ENCODE data around the gene ARHGAP44. TPM values are rescaled to one million over a fixed set of nuclear protein-coding genes. Genes with fewer than 3 reads are reported as not detected.

ARHGAP44 gene
- total and polyA plus RNA-seq, 2 of the 8 experiments (the other 6 are each of a cell fraction or from before 2014, with no cell fraction given), result 6.2 to 22.2 TPM

- no peak overlapping the region for H2BK20ac ChIP-seq (ENCODE audit: low read length)
- POLR2A ChIA-PET (ENCODE audit: partially characterized antibody), result no interaction called here
- H2BK15ac ChIP-seq (ENCODE audit: low read length), result no peak overlapping the region
Measured at GRCh38 chr17:12867726-12868125, 78.4 kb downstream of the ARHGAP44 start.

More at GRCh38 chr17:12867726-12868125, 78.4 kb downstream of the ARHGAP44 start:
- H3K56ac ChIP-seq (replicated peaks; ENCODE audit: insufficient read length, low read depth, low read length), result no peak overlapping the region
- no peaks in the 10 kb centered on the region for H3K79me1 ChIP-seq (ENCODE audit: low read depth, low read length)
- no peak overlapping the region for H3K14ac ChIP-seq (ENCODE audit: insufficient read length)
- H3K18ac ChIP-seq (ENCODE audit: extremely low read depth, low read length), result no peak overlapping the region
- no peak overlapping the region for H3K27ac ChIP-seq (ENCODE audit: low read depth, low read length)
- no peaks in the 10 kb centered on the region for H3K79me2 ChIP-seq (ENCODE audit: control insufficient read depth in 1 of 2, insufficient read depth in 2 of 2, low read length in 2 of 2)
- no peak overlapping the region for H4K91ac ChIP-seq (replicated peaks; ENCODE audit: insufficient read length, low read length)
- no peaks in the 10 kb centered on the region for H3K4me1 ChIP-seq (replicated peaks in 1 of 4; ENCODE audit: control insufficient read depth in 3 of 4, insufficient read depth in 4 of 4, low read length in 3 of 4)
- peaks cover 0 to 1% of the 10 kb centered on the region in 2 experiments for H4K20me1 ChIP-seq (replicated peaks in 1 of 2; ENCODE audit: control insufficient read depth in 1 of 2, insufficient read depth in 2 of 2, low read length in 2 of 2)
- no peak overlapping the region for H2BK12ac ChIP-seq (ENCODE audit: low read depth, low read length)
- H4K8ac ChIP-seq (ENCODE audit: extremely low read depth, insufficient read depth, low read length), result no peak overlapping the region
- no peak overlapping the region for H2BK5ac ChIP-seq (ENCODE audit: low read depth, low read length)
- H2AFZ ChIP-seq (ENCODE audit: low read length), result no peak overlapping the region
- no peak overlapping the region for H3K23ac ChIP-seq (ENCODE audit: insufficient read length)
- no peaks in the 10 kb centered on the region for H3K23me2 ChIP-seq (ENCODE audit: low read depth, low read length)
- DNase-seq (ENCODE audit: low read depth in 1 of 2, low spot score in 2 of 2) (no peak), FAIRE-seq (no peak)
- CTCF ChIA-PET (ENCODE audit: partially characterized antibody), result interaction anchor here (0.5 kb wide), 1 partner anchor 466 kb away, joined by 4 read pairs; no protein-coding TSS in a partner anchor
- no peak overlapping the region for H2AK5ac ChIP-seq (ENCODE audit: low read depth, low read length)
- no peak overlapping the region for H4K5ac ChIP-seq (ENCODE audit: insufficient read length, low read depth, low read length)
- H3K4ac ChIP-seq (replicated peaks; ENCODE audit: insufficient read length, low read depth, low read length), result no peak overlapping the region
- TF ChIP-seq JUND (IDR thresholded peaks at IDR 0.05; ENCODE audit: low read length), result no peak
- H3K9me3 ChIP-seq (ENCODE audit: insufficient read depth in 2 of 2, low read depth in 1 of 2, low read length in 1 of 2), result 0 out of 4 replicates have a peak, but pooled peaks cover 0 to 3% of the 10 kb centered on the region in 2 experiments
- WGBS, 2 experiments (ENCODE audit: extremely low coverage in 1 of 2, insufficient coverage in 1 of 2, insufficient read length in 1 of 2, insufficient replicate concordance in 2 of 2, low coverage in 1 of 2, low lambda C conversion rate in 2 of 2, missing lambda C conversion rate in 1 of 2), result 84% methylated on average over 5 of the region's 5 CpGs; no CpG with 5 or more reads in 1 of the 2 experiments
- H3K4me3 ChIP-seq (ENCODE audit: extremely low read depth in 1 of 4, insufficient read depth in 2 of 4, low read depth in 3 of 4, low read length in 4 of 4), result no peak overlapping the region
- no peaks in the 10 kb centered on the region for H3K36me3 ChIP-seq (ENCODE audit: control insufficient read depth in 2 of 4, insufficient read depth in 4 of 4, low read length in 3 of 4)
- H3K27me3 ChIP-seq (replicated peaks in 1 of 4; ENCODE audit: control insufficient read depth in 3 of 4, extremely low read depth in 1 of 4, insufficient read depth in 3 of 4, low read length in 3 of 4), result no peaks in the 10 kb centered on the region
- H2BK120ac ChIP-seq (replicated peaks; ENCODE audit: low read depth, low read length), result no peak overlapping the region
- no peak overlapping the region for H3K4me2 ChIP-seq (ENCODE audit: insufficient read depth in 1 of 2, low read depth in 2 of 2, low read length in 2 of 2)
- no peak overlapping the region for H3K9ac ChIP-seq (replicated peaks in 1 of 4; ENCODE audit: extremely low read depth in 1 of 4, low read depth in 3 of 4, low read length in 3 of 4)

Data from H1 (cell line).